B cell (primary cell): ENCODE results near the gene MRPL41. TPM values are rescaled to one million over a fixed set of nuclear protein-coding genes. Genes with fewer than 3 reads are reported as not detected.

Source experiments
- ATAC-seq: fragments of 200-7000 bp; cut with Tn5 transposase; one replicate; pipeline ENCODE4 v1.10.0; 2021; ENCODE audit warnings: low read depth, mild to moderate bottlenecking, moderate number of reproducible peaks, moderate library complexity
- CTCF ChIA-PET: fragments of 350-600 bp; sonication (Branson Sonifier 250); formaldehyde crosslinking; loops from one replicate; lab custom pipeline; 2021; ENCODE audit warnings: antibody characterized with exemption, inconsistent platforms; lab: Charles Lee
- POLR2A ChIA-PET: fragments of 350-600 bp; sonication (Branson Sonifier 250); formaldehyde crosslinking; loops from one replicate; lab custom pipeline; 2021; ENCODE audit warnings: antibody characterized with exemption; lab: Charles Lee
- DNase-seq: peaks from one replicate; pipeline ENCODE4 v3.0.0; 2013
- H2AFZ ChIP-seq: 2 replicates; pipeline ENCODE4 v1.6.1; 2012; ENCODE audit warnings: mild to moderate bottlenecking, low read depth, low read length; ENCODE audit not compliant: insufficient read depth, poor library complexity, severe bottlenecking
- H3K27ac ChIP-seq, 2 donors: 1 replicate in 1 of 2; 2 replicates in 1 of 2; pipeline ENCODE4 v1.5.1; 2012 to 2013; ENCODE audit warnings: low read length in 2 of 2, mild to moderate bottlenecking in 2 of 2, moderate library complexity in 1 of 2
- H3K27me3 ChIP-seq, 4 experiments: fragments of 200-600 bp in 1 of 4; sonication (generic) in 1 of 4; replicated peaks in 1 of 4; 1 replicate in 2 of 4; 2 replicates in 2 of 4; pipeline versions ENCODE4 v1.6.1 to v1.7.0; 2013 to 2016; ENCODE audit warnings: low read length in 3 of 4, mild to moderate bottlenecking in 2 of 4, mixed read lengths in 1 of 4, moderate library complexity in 1 of 4; ENCODE audit not compliant: insufficient read depth in 4 of 4, control insufficient read depth in 3 of 4; ENCODE audit errors: control extremely low read depth in 1 of 4
- H3K36me3 ChIP-seq, 2 experiments: replicated peaks in 1 of 2; 1 replicate in 1 of 2; 2 replicates in 1 of 2; pipeline versions ENCODE4 v1.6.1 to v1.7.1; 2013; ENCODE audit warnings: low read length in 1 of 2; ENCODE audit not compliant: insufficient read depth in 2 of 2, control insufficient read depth in 1 of 2; ENCODE audit errors: control extremely low read depth in 1 of 2, extremely low read depth in 1 of 2
- H3K4me1 ChIP-seq, 2 donors: fragments of 200-600 bp in 1 of 2; sonication (generic) in 1 of 2; 1 replicate in 1 of 2; 2 replicates in 1 of 2; pipeline versions ENCODE4 v1.5.1 to v1.6.1; 2013 to 2017; ENCODE audit warnings: low read length in 2 of 2; ENCODE audit not compliant: control insufficient read depth in 2 of 2, insufficient read depth in 2 of 2
- H3K4me2 ChIP-seq: replicated peaks from 2 replicates; pipeline ENCODE3; 2012; ENCODE audit warnings: mild to moderate bottlenecking, low read depth, low read length; ENCODE audit not compliant: poor library complexity, severe bottlenecking
- H3K4me3 ChIP-seq, 5 experiments: fragments of 200-600 bp in 1 of 5; sonication (generic) in 1 of 5; 1 replicate in 3 of 5; 2 replicates in 2 of 5; pipeline versions ENCODE4 v1.5.1 to v1.7.0; 2011 to 2016; ENCODE audit warnings: low read length in 4 of 5, mild to moderate bottlenecking in 4 of 5, low read depth in 2 of 5, control low read depth in 1 of 5, moderate library complexity in 1 of 5; ENCODE audit not compliant: insufficient read depth in 1 of 5; ENCODE audit errors: control extremely low read depth in 1 of 5, extremely low read depth in 1 of 5
- H3K79me2 ChIP-seq: fragments of 200-600 bp; sonication (generic); one replicate; pipeline ENCODE4 v1.6.0; 2016; ENCODE audit warnings: low read length; ENCODE audit not compliant: control insufficient read depth, insufficient read depth
- H3K9ac ChIP-seq: fragments of 200-600 bp; sonication (generic); 2 replicates; pipeline ENCODE4 v1.6.1; 2017; ENCODE audit warnings: mild to moderate bottlenecking, low read length, moderate library complexity
- H3K9me3 ChIP-seq, 3 donors: one replicate each; pipeline versions ENCODE4 v1.6.1 to v1.7.1; 2013; ENCODE audit warnings: low read length in 2 of 3; ENCODE audit not compliant: control insufficient read depth in 2 of 3, insufficient read depth in 1 of 3; ENCODE audit errors: control extremely low read depth in 1 of 3
- H4K20me1 ChIP-seq: 2 replicates; pipeline ENCODE4 v1.6.0; 2012; ENCODE audit warnings: mild to moderate bottlenecking, low read length; ENCODE audit not compliant: insufficient read depth, control insufficient read depth, poor library complexity, severe bottlenecking
- H3K27ac Mint-ChIP-seq: one replicate; pipeline ENCODE4 v1.8.0; 2021; ENCODE audit warnings: mixed read lengths
- H3K27me3 Mint-ChIP-seq: one replicate; pipeline ENCODE4 v1.8.0; 2021; ENCODE audit warnings: mixed read lengths
- H3K4me1 Mint-ChIP-seq: one replicate; pipeline ENCODE4 v1.8.0; 2021; ENCODE audit warnings: mixed read lengths
- H3K4me3 Mint-ChIP-seq: one replicate; pipeline ENCODE4 v1.8.0; 2021; ENCODE audit warnings: mixed read lengths
- H3K9me3 Mint-ChIP-seq: one replicate; pipeline ENCODE4 v1.8.0; 2022; ENCODE audit warnings: mixed read lengths; ENCODE audit not compliant: insufficient read depth
- CTCF ChIP-seq: fragments of 200-600 bp; IDR thresholded peaks from one replicate; pipeline ENCODE4 v1.8.0; 2022; ENCODE audit warnings: antibody characterized with exemption, mild to moderate bottlenecking
- EZH2 ChIP-seq: IDR thresholded peaks from 2 replicates; pipeline ENCODE4 v1.6.1; 2012; ENCODE audit warnings: borderline replicate concordance, low read depth, mild to moderate bottlenecking, moderate library complexity, low read length; ENCODE audit not compliant: insufficient read depth, poor library complexity, severe bottlenecking
- WGBS: methylation state at CpG from one replicate; pipeline ENCODE4 v1.1.5; 2013; ENCODE audit warnings: missing lambda C conversion rate; ENCODE audit not compliant: insufficient coverage; 5-methylcytosine and 5-hydroxymethylcytosine counted together
- intact Hi-C: fragments of 100-400 bp; cut with micrococcal nuclease; formaldehyde crosslinking; loops from one replicate; pipeline ENCODE4 v1.10.0; 2022
- polyA plus RNA-seq: library from polyadenylated mRNA; depleted of rRNA; stranded (reverse); fragments of >200 nt; gene quantifications from 2 replicates; pipeline ENCODE4 v1.2.3, GENCODE V29; 2012
- total RNA-seq, 2 donors: library from RNA; stranded (reverse); fragments of 120-200 nt in 1 of 2; gene quantifications; 1 replicate in 1 of 2; 2 replicates in 1 of 2; pipeline versions ENCODE4 v1.2.3 to v1.2.4, GENCODE V29; 2013 to 2022

The MRPL41 gene
- total and polyA plus RNA-seq, 2 donors (not counting 1 experiment from before 2014, with no cell fraction given), result 59.2 to 70.9 TPM

GRCh38 chr9:137502008-137502911, 49.4 kb upstream of the MRPL41 start:
- Histone ChIP-seq H3K4me1 (no peaks in the 10 kb centered on the region), H3K27ac (no peak overlapping the region), H3K27me3 (no peaks in the 10 kb centered on the region), H3K9me3 (peaks cover 0 to 74% (median 0%) of the 10 kb centered on the region in 3 donors), H4K20me1 (no peaks in the 10 kb centered on the region), H3K36me3 (peaks cover 0 to 7% of the 10 kb centered on the region in 2 experiments), H2AFZ (no peak overlapping the region), H3K9ac (no peak overlapping the region), H3K4me2 (no peak overlapping the region), H3K79me2 (no peaks in the 10 kb centered on the region), H3K4me3 (no peak overlapping the region)
- Mint-ChIP-seq H3K9me3 (no peaks in the 10 kb centered on the region), H3K4me3 (no peak overlapping the region), H3K4me1 (no peaks in the 10 kb centered on the region), H3K27me3 (no peaks in the 10 kb centered on the region), H3K27ac (no peak overlapping the region)
- intact Hi-C loops, result no loop called here
- POLR2A ChIA-PET, result no interaction called here
- ATAC-seq, result no peak
- no peak for DNase-seq
- CTCF ChIA-PET, result no interaction called here
- WGBS, result 95% methylated on average over 12 of the region's 36 CpGs
- TF ChIP-seq CTCF, result no peak

- peaks cover 0 to 3% of the 10 kb centered on the region in 2 experiments for H3K36me3 ChIP-seq
- no peaks in the 10 kb centered on the region for H3K4me1 ChIP-seq
- no peak for ATAC-seq
- ChIA-PET POLR2A (no interaction called here), CTCF (no interaction called here)
- H4K20me1 ChIP-seq, result no peaks in the 10 kb centered on the region
- H3K79me2 ChIP-seq, result no peaks in the 10 kb centered on the region
- H2AFZ ChIP-seq, result no peak overlapping the region
- Mint-ChIP-seq H3K4me1 (no peaks in the 10 kb centered on the region), H3K4me3 (no peak overlapping the region), H3K27ac (no peak overlapping the region), H3K9me3 (no peaks in the 10 kb centered on the region), H3K27me3 (no peaks in the 10 kb centered on the region)
- WGBS, result 90% methylated on average over 7 of the region's 7 CpGs
- H3K9me3 ChIP-seq, result peaks cover 0 to 54% (median 0%) of the 10 kb centered on the region in 3 donors
- no peak for TF ChIP-seq CTCF
- no peak for TF ChIP-seq EZH2
- no peak overlapping the region for H3K4me2 ChIP-seq
- H3K9ac ChIP-seq, result no peak overlapping the region
- intact Hi-C loops, result no loop called here
- no peak for DNase-seq
- H3K27me3 ChIP-seq, result no peaks in the 10 kb centered on the region
- H3K4me3 ChIP-seq, result no peak overlapping the region
- no peak overlapping the region for H3K27ac ChIP-seq
Measured at GRCh38 chr9:137504432-137504777, 47.3 kb upstream of the MRPL41 start.
